ENCODE measurements around the gene ZNF831.

DNA sequence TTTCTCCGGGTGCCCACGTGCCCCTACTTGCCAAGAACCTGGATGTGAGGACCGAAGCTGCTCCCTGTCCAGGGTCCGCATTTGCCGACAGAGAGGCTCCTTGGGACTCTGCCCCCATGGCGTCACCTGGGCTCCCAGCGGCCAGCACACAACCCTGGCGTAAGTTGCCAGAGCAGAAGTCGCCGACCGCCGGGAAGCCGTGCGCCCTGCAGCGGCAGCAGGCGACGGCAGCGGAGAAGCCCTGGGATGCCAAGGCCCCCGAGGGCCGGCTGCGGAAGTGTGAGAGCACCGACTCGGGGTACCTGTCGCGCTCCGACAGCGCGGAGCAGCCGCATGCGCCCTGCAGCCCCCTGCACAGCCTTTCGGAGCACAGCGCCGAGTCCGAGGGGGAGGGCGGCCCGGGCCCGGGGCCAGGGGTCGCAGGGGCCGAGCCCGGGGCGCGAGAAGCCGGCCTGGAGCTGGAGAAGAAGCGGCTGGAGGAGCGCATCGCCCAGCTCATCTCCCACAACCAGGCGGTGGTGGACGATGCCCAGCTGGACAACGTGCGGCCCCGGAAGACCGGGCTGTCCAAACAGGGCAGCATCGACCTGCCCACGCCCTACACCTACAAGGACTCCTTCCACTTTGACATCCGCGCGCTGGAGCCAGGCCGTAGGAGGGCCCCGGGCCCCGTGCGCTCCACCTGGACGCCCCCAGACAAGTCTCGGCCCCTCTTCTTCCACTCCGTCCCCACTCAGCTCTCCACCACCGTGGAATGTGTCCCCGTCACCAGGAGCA is 28.3 kb downstream of the ZNF831 start:
- TF ChIP-seq, protein P1, sequence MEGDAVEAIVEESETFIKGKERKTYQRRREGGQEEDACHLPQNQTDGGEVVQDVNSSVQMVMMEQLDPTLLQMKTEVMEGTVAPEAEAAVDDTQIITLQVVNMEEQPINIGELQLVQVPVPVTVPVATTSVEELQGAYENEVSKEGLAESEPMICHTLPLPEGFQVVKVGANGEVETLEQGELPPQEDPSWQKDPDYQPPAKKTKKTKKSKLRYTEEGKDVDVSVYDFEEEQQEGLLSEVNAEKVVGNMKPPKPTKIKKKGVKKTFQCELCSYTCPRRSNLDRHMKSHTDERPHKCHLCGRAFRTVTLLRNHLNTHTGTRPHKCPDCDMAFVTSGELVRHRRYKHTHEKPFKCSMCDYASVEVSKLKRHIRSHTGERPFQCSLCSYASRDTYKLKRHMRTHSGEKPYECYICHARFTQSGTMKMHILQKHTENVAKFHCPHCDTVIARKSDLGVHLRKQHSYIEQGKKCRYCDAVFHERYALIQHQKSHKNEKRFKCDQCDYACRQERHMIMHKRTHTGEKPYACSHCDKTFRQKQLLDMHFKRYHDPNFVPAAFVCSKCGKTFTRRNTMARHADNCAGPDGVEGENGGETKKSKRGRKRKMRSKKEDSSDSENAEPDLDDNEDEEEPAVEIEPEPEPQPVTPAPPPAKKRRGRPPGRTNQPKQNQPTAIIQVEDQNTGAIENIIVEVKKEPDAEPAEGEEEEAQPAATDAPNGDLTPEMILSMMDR (IDR thresholded peaks at IDR 0.05; ENCODE audit: insufficient read depth, low read length) = no peak
- no peak for TF ChIP-seq POLR2AphosphoS5 (IDR thresholded peaks at IDR 0.05; ENCODE audit: low read depth)
- TF ChIP-seq GABPA (IDR thresholded peaks at IDR 0.05; ENCODE audit: low read depth) = no peak
- TF ChIP-seq SPI1 (IDR thresholded peaks at IDR 0.05; ENCODE audit: borderline replicate concordance, low read depth) = no peak

All from HL-60 (cell line).